Measurements from ENCODE around the gene CHPF2.

DNA sequence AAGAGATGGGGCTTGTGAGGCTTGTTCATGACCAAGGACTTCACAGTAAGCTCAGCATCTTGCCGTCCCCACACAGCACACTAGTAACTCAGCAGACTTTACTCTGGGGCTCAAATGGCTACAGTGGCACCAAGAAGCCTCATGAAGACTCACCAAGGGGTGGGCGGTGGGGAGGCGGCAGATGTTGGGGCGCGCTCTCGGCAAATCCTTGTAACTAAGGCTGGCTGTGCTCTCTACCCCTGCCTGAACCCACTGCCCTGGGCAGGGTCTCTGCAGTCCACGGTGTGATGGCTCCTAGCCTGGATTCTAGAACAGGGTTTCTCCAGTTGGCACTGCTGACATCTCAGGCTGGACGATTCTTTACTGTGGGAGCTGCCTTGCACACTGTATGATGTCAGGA, 28.6 kb downstream of the CHPF2 start:
- TF ChIP-seq POLR2A (IDR thresholded peaks at IDR 0.05) = no peak
- TF ChIP-seq, protein P1, sequence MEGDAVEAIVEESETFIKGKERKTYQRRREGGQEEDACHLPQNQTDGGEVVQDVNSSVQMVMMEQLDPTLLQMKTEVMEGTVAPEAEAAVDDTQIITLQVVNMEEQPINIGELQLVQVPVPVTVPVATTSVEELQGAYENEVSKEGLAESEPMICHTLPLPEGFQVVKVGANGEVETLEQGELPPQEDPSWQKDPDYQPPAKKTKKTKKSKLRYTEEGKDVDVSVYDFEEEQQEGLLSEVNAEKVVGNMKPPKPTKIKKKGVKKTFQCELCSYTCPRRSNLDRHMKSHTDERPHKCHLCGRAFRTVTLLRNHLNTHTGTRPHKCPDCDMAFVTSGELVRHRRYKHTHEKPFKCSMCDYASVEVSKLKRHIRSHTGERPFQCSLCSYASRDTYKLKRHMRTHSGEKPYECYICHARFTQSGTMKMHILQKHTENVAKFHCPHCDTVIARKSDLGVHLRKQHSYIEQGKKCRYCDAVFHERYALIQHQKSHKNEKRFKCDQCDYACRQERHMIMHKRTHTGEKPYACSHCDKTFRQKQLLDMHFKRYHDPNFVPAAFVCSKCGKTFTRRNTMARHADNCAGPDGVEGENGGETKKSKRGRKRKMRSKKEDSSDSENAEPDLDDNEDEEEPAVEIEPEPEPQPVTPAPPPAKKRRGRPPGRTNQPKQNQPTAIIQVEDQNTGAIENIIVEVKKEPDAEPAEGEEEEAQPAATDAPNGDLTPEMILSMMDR (IDR thresholded peaks at IDR 0.05) = no peak
